WTC11 (cell line): ENCODE measurements around the gene ADAMTS18. TPM values are rescaled to one million over a fixed set of nuclear protein-coding genes. Genes with fewer than 3 reads are reported as not detected.

Experiments used
- ATAC-seq: fragments of 200-7000 bp; cut with Tn5 transposase; 2 replicates; pipeline ENCODE4 v1.10.0; 2021; ENCODE audit warnings: mild to moderate bottlenecking, moderate library complexity
- CTCF ChIA-PET: fragments of 300-600 bp; sonication (Branson Sonifier 250); formaldehyde crosslinking; loops from one replicate; lab custom pipeline; 2021; ENCODE audit warnings: antibody characterized with exemption; lab: Charles Lee
- POLR2A ChIA-PET: fragments of 350-600 bp; sonication (Branson Sonifier 250); formaldehyde crosslinking; loops from one replicate; lab custom pipeline; 2021; ENCODE audit warnings: antibody characterized with exemption; lab: Charles Lee
- DNase-seq: peaks from one replicate; pipeline ENCODE4 v3.0.0; 2021; ENCODE audit warnings: low spot score
- H3K27ac Mint-ChIP-seq: 2 replicates; pipeline ENCODE4 v1.8.0; 2021; ENCODE audit warnings: mixed read lengths
- H3K27me3 Mint-ChIP-seq: 2 replicates; pipeline ENCODE4 v1.8.0; 2021; ENCODE audit warnings: low read depth, mild to moderate bottlenecking, moderate library complexity, mixed read lengths
- H3K36me3 Mint-ChIP-seq: 2 replicates; pipeline ENCODE4 v1.8.0; 2021; ENCODE audit warnings: mixed read lengths
- H3K4me1 Mint-ChIP-seq: 2 replicates; pipeline ENCODE4 v1.8.0; 2022; ENCODE audit warnings: mixed read lengths
- H3K4me3 Mint-ChIP-seq: 2 replicates; pipeline ENCODE4 v1.8.0; 2021; ENCODE audit warnings: mild to moderate bottlenecking, moderate library complexity, mixed read lengths
- H3K9me3 Mint-ChIP-seq: 2 replicates; pipeline ENCODE4 v1.8.0; 2021; ENCODE audit warnings: mixed read lengths
- ATF1 ChIP-seq: sonication (generic); formaldehyde crosslinking; IDR thresholded peaks from 2 replicates; pipeline ENCODE4 v1.8.1; 2023; ENCODE audit warnings: mild to moderate bottlenecking, moderate library complexity, missing genetic modification reagents
- ATF3 ChIP-seq: sonication (generic); formaldehyde crosslinking; conservative IDR thresholded peaks from 2 replicates; pipeline ENCODE4 v1.8.1; 2022; ENCODE audit warnings: mild to moderate bottlenecking, missing genetic modification reagents
- ATF6 ChIP-seq: sonication (generic); formaldehyde crosslinking; IDR thresholded peaks from 2 replicates; pipeline ENCODE4 v1.8.1; 2023; ENCODE audit warnings: mild to moderate bottlenecking, missing genetic modification reagents
- CBFB ChIP-seq: sonication (generic); formaldehyde crosslinking; IDR thresholded peaks from 2 replicates; pipeline ENCODE4 v1.8.1; 2022; ENCODE audit warnings: mild to moderate bottlenecking, low read depth, missing genetic modification reagents
- ESRRA ChIP-seq: sonication (generic); formaldehyde crosslinking; IDR thresholded peaks from 2 replicates; pipeline ENCODE4 v1.8.1; 2022; ENCODE audit warnings: mild to moderate bottlenecking, missing genetic modification reagents, borderline replicate concordance
- FOXP1 ChIP-seq: sonication (generic); formaldehyde crosslinking; IDR thresholded peaks from 2 replicates; pipeline ENCODE4 v1.8.0; 2022; ENCODE audit warnings: missing genetic modification reagents, mild to moderate bottlenecking, moderate library complexity, borderline replicate concordance
- MAX ChIP-seq: sonication (generic); formaldehyde crosslinking; IDR thresholded peaks from 2 replicates; pipeline ENCODE4 v1.8.0; 2022; ENCODE audit warnings: mild to moderate bottlenecking, missing genetic modification reagents
- NFATC4 ChIP-seq: fragments of 250-450 bp; sonication (Bioruptor Pico); IDR thresholded peaks from 2 replicates; pipeline ENCODE4 v1.9.0; 2021; ENCODE audit warnings: mild to moderate bottlenecking
- PRRX2 ChIP-seq: fragments of 250-450 bp; sonication (Bioruptor Pico); IDR thresholded peaks from 2 replicates; pipeline ENCODE4 v1.8.0; 2021; ENCODE audit warnings: mild to moderate bottlenecking
- SMAD4 ChIP-seq: sonication (generic); formaldehyde crosslinking; IDR thresholded peaks from 2 replicates; pipeline ENCODE4 v1.8.0; 2022; ENCODE audit warnings: mild to moderate bottlenecking, missing genetic modification reagents
- SOX15 ChIP-seq: fragments of 250-450 bp; sonication (Bioruptor Pico); IDR thresholded peaks from 2 replicates; pipeline ENCODE4 v1.9.0; 2021; ENCODE audit warnings: mild to moderate bottlenecking
- ZNF263 ChIP-seq: sonication (generic); formaldehyde crosslinking; IDR thresholded peaks from 2 replicates; pipeline ENCODE4 v1.8.1; 2022; ENCODE audit warnings: low read depth, mild to moderate bottlenecking, moderate library complexity, missing genetic modification reagents
- ZNF423 ChIP-seq: fragments of 250-450 bp; sonication (Bioruptor Pico); IDR thresholded peaks from 2 replicates; pipeline ENCODE4 v2.1.2; 2022; ENCODE audit warnings: mild to moderate bottlenecking, moderate library complexity
- total RNA-seq: library from RNA; stranded (reverse); gene quantifications from 3 replicates; pipeline ENCODE4 v1.2.3, GENCODE V29; 2021
- TF ChIP-seq, protein P1 (sequence below): sonication (generic); formaldehyde crosslinking; IDR thresholded peaks from 2 replicates; pipeline ENCODE4 v1.8.0; 2022; ENCODE audit warnings: missing genetic modification reagents
- TF ChIP-seq, protein P2 (sequence below): sonication (generic); formaldehyde crosslinking; IDR thresholded peaks from 2 replicates; pipeline ENCODE4 v1.8.1; 2023; ENCODE audit warnings: mild to moderate bottlenecking, missing genetic modification reagents
- TF ChIP-seq, protein P3 (sequence below): fragments of 250-450 bp; sonication (Bioruptor Pico); IDR thresholded peaks from 2 replicates; pipeline ENCODE4 v1.9.0; 2021; ENCODE audit warnings: mild to moderate bottlenecking, borderline replicate concordance
- TF ChIP-seq, protein P4 (sequence below): fragments of 200-600 bp; IDR thresholded peaks from 2 replicates; pipeline ENCODE4 v1.8.0; 2022; ENCODE audit warnings: antibody characterized with exemption
- TF ChIP-seq, protein P5 (sequence below): sonication (generic); formaldehyde crosslinking; IDR thresholded peaks from 2 replicates; pipeline ENCODE4 v1.8.0; 2022; ENCODE audit warnings: mild to moderate bottlenecking, missing genetic modification reagents

The ADAMTS18 gene
- total RNA-seq, 1 experiment from 2014 or later: 0.17 TPM

DNA sequence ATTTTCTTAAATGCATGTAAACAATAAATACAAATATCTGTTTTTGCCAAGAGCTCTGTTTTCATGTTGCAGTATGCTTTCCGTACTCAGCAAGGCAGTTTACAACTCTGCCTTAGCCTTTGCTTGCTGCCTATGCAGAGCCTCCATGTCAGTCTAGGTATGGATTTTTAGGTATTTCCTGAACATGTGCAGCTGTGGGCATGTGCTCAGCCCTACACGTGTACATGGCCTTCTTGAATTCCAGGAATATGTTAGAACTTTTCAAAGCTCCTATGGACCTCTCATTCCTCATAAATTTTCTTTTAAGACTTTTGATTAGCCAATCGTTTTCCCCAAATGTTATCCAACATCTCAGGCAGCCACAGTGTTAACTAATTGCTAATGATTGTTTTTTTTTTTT lies 171.9 kb downstream of the ADAMTS18 start:
- ChIA-PET POLR2A (no interaction called here), CTCF (no interaction called here)
- no peaks in the 10 kb centered on the region for H3K36me3 Mint-ChIP-seq
- ATAC-seq: no peak
- H3K27me3 Mint-ChIP-seq: 0 out of 2 replicates have a peak, but pooled peaks cover 3% of the 10 kb centered on the region
- TF ChIP-seq ATF6 (CRISPR knock-in tag): no peak
- TF ChIP-seq, protein P1, sequence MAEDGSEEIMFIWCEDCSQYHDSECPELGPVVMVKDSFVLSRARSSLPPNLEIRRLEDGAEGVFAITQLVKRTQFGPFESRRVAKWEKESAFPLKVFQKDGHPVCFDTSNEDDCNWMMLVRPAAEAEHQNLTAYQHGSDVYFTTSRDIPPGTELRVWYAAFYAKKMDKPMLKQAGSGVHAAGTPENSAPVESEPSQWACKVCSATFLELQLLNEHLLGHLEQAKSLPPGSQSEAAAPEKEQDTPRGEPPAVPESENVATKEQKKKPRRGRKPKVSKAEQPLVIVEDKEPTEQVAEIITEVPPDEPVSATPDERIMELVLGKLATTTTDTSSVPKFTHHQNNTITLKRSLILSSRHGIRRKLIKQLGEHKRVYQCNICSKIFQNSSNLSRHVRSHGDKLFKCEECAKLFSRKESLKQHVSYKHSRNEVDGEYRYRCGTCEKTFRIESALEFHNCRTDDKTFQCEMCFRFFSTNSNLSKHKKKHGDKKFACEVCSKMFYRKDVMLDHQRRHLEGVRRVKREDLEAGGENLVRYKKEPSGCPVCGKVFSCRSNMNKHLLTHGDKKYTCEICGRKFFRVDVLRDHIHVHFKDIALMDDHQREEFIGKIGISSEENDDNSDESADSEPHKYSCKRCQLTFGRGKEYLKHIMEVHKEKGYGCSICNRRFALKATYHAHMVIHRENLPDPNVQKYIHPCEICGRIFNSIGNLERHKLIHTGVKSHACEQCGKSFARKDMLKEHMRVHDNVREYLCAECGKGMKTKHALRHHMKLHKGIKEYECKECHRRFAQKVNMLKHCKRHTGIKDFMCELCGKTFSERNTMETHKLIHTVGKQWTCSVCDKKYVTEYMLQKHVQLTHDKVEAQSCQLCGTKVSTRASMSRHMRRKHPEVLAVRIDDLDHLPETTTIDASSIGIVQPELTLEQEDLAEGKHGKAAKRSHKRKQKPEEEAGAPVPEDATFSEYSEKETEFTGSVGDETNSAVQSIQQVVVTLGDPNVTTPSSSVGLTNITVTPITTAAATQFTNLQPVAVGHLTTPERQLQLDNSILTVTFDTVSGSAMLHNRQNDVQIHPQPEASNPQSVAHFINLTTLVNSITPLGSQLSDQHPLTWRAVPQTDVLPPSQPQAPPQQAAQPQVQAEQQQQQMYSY (CRISPR knock-in tag): no peak
- TF ChIP-seq MAX (CRISPR knock-in tag): no peak
- TF ChIP-seq PRRX2 (CRISPR knock-in tag): no peak
- H3K9me3 Mint-ChIP-seq: no peaks in the 10 kb centered on the region
- no peak for DNase-seq
- no peaks in the 10 kb centered on the region for H3K4me1 Mint-ChIP-seq
- no peak overlapping the region for H3K4me3 Mint-ChIP-seq
- no peak overlapping the region for H3K27ac Mint-ChIP-seq

DNA sequence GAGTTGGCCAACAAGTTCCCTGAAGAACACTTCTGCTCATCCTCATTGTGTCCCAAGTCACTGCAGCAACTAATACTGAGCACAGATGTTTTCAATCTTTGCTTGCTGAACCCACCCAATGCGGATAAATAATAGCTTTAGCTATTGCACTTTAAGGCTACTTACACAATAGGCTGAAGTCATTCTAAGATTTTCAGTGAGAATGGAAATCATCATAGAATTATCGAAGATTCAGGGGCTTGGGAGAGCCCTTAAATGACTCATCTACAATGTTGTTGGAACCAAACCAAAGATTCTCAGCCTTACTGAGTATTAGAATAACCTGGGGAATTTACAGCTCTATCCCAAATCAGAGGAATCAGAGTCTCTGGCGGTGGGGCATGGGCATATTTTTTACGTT lies 184.4 kb downstream of the ADAMTS18 start:
- Mint-ChIP-seq H3K27ac (no peak overlapping the region), H3K9me3 (peaks cover 6% of the 10 kb centered on the region; the same call in 1 of the 2 replicates), H3K36me3 (no peaks in the 10 kb centered on the region), H3K4me3 (no peak overlapping the region)
- CTCF ChIA-PET: no interaction called here
- no peak for ATAC-seq
- no peak for TF ChIP-seq SOX15 (CRISPR knock-in tag)
- TF ChIP-seq, protein P2, sequence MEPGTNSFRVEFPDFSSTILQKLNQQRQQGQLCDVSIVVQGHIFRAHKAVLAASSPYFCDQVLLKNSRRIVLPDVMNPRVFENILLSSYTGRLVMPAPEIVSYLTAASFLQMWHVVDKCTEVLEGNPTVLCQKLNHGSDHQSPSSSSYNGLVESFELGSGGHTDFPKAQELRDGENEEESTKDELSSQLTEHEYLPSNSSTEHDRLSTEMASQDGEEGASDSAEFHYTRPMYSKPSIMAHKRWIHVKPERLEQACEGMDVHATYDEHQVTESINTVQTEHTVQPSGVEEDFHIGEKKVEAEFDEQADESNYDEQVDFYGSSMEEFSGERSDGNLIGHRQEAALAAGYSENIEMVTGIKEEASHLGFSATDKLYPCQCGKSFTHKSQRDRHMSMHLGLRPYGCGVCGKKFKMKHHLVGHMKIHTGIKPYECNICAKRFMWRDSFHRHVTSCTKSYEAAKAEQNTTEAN (CRISPR knock-in tag): no peak
- TF ChIP-seq, protein P3, sequence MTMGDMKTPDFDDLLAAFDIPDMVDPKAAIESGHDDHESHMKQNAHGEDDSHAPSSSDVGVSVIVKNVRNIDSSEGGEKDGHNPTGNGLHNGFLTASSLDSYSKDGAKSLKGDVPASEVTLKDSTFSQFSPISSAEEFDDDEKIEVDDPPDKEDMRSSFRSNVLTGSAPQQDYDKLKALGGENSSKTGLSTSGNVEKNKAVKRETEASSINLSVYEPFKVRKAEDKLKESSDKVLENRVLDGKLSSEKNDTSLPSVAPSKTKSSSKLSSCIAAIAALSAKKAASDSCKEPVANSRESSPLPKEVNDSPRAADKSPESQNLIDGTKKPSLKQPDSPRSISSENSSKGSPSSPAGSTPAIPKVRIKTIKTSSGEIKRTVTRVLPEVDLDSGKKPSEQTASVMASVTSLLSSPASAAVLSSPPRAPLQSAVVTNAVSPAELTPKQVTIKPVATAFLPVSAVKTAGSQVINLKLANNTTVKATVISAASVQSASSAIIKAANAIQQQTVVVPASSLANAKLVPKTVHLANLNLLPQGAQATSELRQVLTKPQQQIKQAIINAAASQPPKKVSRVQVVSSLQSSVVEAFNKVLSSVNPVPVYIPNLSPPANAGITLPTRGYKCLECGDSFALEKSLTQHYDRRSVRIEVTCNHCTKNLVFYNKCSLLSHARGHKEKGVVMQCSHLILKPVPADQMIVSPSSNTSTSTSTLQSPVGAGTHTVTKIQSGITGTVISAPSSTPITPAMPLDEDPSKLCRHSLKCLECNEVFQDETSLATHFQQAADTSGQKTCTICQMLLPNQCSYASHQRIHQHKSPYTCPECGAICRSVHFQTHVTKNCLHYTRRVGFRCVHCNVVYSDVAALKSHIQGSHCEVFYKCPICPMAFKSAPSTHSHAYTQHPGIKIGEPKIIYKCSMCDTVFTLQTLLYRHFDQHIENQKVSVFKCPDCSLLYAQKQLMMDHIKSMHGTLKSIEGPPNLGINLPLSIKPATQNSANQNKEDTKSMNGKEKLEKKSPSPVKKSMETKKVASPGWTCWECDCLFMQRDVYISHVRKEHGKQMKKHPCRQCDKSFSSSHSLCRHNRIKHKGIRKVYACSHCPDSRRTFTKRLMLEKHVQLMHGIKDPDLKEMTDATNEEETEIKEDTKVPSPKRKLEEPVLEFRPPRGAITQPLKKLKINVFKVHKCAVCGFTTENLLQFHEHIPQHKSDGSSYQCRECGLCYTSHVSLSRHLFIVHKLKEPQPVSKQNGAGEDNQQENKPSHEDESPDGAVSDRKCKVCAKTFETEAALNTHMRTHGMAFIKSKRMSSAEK: no peak
- no peak for TF ChIP-seq ZNF423 (CRISPR knock-in tag)
- no peak for TF ChIP-seq ATF3
- TF ChIP-seq FOXP1 (CRISPR knock-in tag): no peak
- no peak for TF ChIP-seq SMAD4
- TF ChIP-seq, protein P4, sequence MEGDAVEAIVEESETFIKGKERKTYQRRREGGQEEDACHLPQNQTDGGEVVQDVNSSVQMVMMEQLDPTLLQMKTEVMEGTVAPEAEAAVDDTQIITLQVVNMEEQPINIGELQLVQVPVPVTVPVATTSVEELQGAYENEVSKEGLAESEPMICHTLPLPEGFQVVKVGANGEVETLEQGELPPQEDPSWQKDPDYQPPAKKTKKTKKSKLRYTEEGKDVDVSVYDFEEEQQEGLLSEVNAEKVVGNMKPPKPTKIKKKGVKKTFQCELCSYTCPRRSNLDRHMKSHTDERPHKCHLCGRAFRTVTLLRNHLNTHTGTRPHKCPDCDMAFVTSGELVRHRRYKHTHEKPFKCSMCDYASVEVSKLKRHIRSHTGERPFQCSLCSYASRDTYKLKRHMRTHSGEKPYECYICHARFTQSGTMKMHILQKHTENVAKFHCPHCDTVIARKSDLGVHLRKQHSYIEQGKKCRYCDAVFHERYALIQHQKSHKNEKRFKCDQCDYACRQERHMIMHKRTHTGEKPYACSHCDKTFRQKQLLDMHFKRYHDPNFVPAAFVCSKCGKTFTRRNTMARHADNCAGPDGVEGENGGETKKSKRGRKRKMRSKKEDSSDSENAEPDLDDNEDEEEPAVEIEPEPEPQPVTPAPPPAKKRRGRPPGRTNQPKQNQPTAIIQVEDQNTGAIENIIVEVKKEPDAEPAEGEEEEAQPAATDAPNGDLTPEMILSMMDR: no peak
- no peak for TF ChIP-seq ZNF263 (CRISPR knock-in tag)
- TF ChIP-seq ESRRA (CRISPR knock-in tag): no peak
- TF ChIP-seq CBFB (CRISPR knock-in tag): no peak
- no peak for TF ChIP-seq ATF1 (CRISPR knock-in tag)
- no peak for TF ChIP-seq MAX (CRISPR knock-in tag)
- TF ChIP-seq, protein P5, sequence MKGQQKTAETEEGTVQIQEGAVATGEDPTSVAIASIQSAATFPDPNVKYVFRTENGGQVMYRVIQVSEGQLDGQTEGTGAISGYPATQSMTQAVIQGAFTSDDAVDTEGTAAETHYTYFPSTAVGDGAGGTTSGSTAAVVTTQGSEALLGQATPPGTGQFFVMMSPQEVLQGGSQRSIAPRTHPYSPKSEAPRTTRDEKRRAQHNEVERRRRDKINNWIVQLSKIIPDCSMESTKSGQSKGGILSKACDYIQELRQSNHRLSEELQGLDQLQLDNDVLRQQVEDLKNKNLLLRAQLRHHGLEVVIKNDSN (CRISPR knock-in tag): no peak
- TF ChIP-seq NFATC4 (CRISPR knock-in tag): no peak
- TF ChIP-seq, all 79 proteins: peak for 0
- POLR2A ChIA-PET: interaction anchor here (1.3 kb wide), 1 partner anchor 74 kb away, joined by 3 read pairs; no protein-coding TSS in a partner anchor
- Mint-ChIP-seq H3K4me1 (no peaks in the 10 kb centered on the region), H3K27me3 (no peaks in the 10 kb centered on the region)
- DNase-seq: no peak
